Left ventricle myocardium inferior (tissue), 1 donor: ENCODE measurements around the gene GPM6B. TPM values are rescaled to one million over a fixed set of nuclear protein-coding genes. Genes with fewer than 3 reads are reported as not detected.
A peak's percentile ranks its signal among the peaks of the same experiment; 100 is the strongest.

ENCODE experiments used
- DNase-seq: peaks from one replicate; pipeline ENCODE4 v3.0.0-alpha.2; 2020
- H3K27ac ChIP-seq: fragments of 200-600 bp; replicated peaks from 2 replicates; pipeline ENCODE4 v1.8.0; 2021
- H3K27me3 ChIP-seq: fragments of 200-600 bp; 2 replicates; pipeline ENCODE4 v1.8.0; 2021; ENCODE audit warnings: low read depth
- H3K36me3 ChIP-seq: fragments of 200-600 bp; 2 replicates; pipeline ENCODE4 v1.8.0; 2021
- H3K4me1 ChIP-seq: fragments of 200-600 bp; 2 replicates; pipeline ENCODE4 v1.8.0; 2021
- H3K4me3 ChIP-seq: fragments of 200-600 bp; 2 replicates; pipeline ENCODE4 v1.8.0; 2021; ENCODE audit warnings: mild to moderate bottlenecking, moderate library complexity
- H3K9me3 ChIP-seq: fragments of 200-600 bp; replicated peaks from 2 replicates; pipeline ENCODE4 v1.8.0; 2021
- CTCF ChIP-seq: fragments of 200-600 bp; IDR thresholded peaks from 2 replicates; pipeline ENCODE4 v1.8.0; 2021; ENCODE audit warnings: antibody characterized with exemption, mild to moderate bottlenecking, borderline replicate concordance
- intact Hi-C: fragments of 100-400 bp; cut with micrococcal nuclease; formaldehyde crosslinking; loops from one replicate; pipeline ENCODE4 v1.11.0; 2022
- total RNA-seq: library from RNA; stranded (reverse); fragmentation: NEBNext Ultra II Directional; extraction: Animal tissue kit (Norgen Biotek cat#: 25700); gene quantifications from one replicate; pipeline ENCODE4 v1.2.1, GENCODE V29; 2021
- donor health status: DM: no; HTN: yes; CAD: no; lungs with severe emphysema.

GPM6B gene
- total RNA-seq, 1 donor from 2014 or later: 4.5 TPM

DNA sequence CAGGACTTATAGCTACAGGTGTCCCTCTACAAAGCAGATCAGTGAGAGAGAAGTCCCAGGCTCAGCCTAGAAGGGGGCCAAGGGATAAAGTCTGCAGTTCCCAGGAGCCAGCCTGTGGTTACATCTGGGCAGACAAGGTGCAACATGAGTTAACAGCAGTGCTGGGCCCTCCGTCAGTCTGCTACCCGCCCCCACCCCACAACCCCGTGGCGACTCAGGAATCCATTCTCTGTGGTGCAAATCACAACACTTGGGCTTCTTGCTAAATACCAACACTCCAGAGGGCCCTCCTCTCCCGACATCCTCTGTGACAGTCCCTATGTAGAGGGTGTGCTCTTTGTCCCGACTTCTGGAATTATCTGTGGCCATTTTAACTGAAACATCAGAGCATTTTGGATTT lies 13.8 kb downstream of the GPM6B start:
- DNase-seq: no peak
- Histone ChIP-seq H3K4me3 (no peak overlapping the region), H3K9me3 (no peaks in the 10 kb centered on the region), H3K27me3 (no peaks in the 10 kb centered on the region), H3K27ac (no peak overlapping the region), H3K36me3 (no peaks in the 10 kb centered on the region), H3K4me1 (no peaks in the 10 kb centered on the region)
- intact Hi-C loops: no loop called here
- TF ChIP-seq CTCF: no peak

DNA sequence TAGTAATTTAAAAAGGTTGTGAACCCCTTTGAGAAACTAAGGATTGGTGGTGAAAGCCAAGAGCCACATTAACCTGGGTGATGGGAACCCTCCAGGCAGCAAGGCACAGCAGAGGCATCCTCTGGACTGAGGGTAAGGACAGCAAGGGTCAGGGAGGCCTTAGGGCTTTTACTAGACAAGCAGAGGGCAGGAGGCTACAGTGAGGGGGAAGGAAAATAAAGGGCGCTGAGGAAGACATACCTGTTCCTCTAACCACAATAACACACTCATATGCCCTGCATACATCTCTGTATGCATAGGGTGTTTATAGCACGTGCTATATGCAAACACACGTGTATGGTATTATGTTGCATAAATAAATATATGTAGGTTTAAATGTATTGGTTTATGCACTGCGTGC lies 18.7 kb downstream of the GPM6B start:
- TF ChIP-seq CTCF: no peak
- no peak overlapping the region for H3K4me3 ChIP-seq
- H3K27me3 ChIP-seq: no peaks in the 10 kb centered on the region
- no peaks in the 10 kb centered on the region for H3K9me3 ChIP-seq
- no peaks in the 10 kb centered on the region for H3K4me1 ChIP-seq
- no peak overlapping the region for H3K27ac ChIP-seq
- H3K36me3 ChIP-seq: no peaks in the 10 kb centered on the region
- DNase-seq: no peak
- intact Hi-C loops: no loop called here

DNA sequence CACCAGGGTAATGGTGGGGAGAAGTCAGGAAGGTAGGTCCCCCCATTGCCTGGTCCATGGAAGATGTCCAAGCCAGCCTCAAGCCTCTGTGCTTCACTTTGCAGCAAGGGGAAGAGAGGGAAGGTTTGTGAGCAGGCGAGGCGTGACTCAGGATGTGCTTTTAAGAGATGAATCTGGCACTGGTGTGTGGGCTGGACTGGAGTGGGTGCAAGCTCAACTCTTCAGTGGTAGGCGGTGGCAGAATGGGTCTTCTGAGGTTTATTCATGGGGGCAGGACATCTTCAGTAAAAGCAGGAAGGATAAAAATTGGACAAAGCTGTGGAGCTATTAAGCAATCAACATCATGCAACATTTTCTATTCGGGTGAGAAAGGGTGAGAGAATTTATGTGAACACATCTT lies 19.4 kb downstream of the GPM6B start:
- no peaks in the 10 kb centered on the region for H3K4me1 ChIP-seq
- H3K36me3 ChIP-seq: no peaks in the 10 kb centered on the region
- H3K4me3 ChIP-seq: no peak overlapping the region
- DNase-seq: no peak
- H3K9me3 ChIP-seq: no peaks in the 10 kb centered on the region
- no peak overlapping the region for H3K27ac ChIP-seq
- TF ChIP-seq CTCF: no peak
- intact Hi-C loops: no loop called here
- H3K27me3 ChIP-seq: no peaks in the 10 kb centered on the region

DNA sequence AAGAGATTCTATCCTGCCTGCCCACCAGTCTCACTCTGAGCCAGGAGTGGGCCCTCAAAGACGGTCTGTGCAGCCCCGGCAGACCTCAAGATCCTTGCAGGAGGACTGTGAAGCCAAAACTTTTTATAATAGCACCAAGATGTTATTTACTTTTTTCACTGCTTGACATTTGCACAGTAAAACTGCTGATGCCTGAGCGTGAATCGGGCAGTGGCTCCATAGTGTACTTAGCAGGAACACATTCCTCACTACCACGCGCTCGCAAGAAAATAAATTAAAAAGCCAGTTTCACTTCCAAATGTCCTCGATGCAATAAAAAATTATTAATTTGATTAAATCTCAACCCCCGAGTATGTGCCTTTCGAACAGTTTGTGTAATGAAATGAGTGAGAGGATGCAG lies 22.5 kb downstream of the GPM6B start:
- no peak for TF ChIP-seq CTCF
- DNase-seq: no peak
- no peak overlapping the region for H3K4me3 ChIP-seq
- no peaks in the 10 kb centered on the region for H3K9me3 ChIP-seq
- intact Hi-C loops: no loop called here
- H3K27ac ChIP-seq: no peak overlapping the region
- no peaks in the 10 kb centered on the region for H3K27me3 ChIP-seq
- no peaks in the 10 kb centered on the region for H3K36me3 ChIP-seq
- H3K4me1 ChIP-seq: no peaks in the 10 kb centered on the region

- no peak overlapping the region for H3K4me3 ChIP-seq
- H3K36me3 ChIP-seq: no peaks in the 10 kb centered on the region
- no peak overlapping the region for H3K27ac ChIP-seq
- no peaks in the 10 kb centered on the region for H3K9me3 ChIP-seq
- no peaks in the 10 kb centered on the region for H3K27me3 ChIP-seq
- no peak for DNase-seq
- no peaks in the 10 kb centered on the region for H3K4me1 ChIP-seq
- intact Hi-C loops: no loop called here
- no peak for TF ChIP-seq CTCF
Observed at GRCh38 chrX:13793897-13794296, 23.0 kb downstream of the GPM6B start.

- Histone ChIP-seq H3K4me3 (no peak overlapping the region), H3K4me1 (no peaks in the 10 kb centered on the region), H3K27ac (peak overlapping the region; percentile 19), H3K9me3 (no peaks in the 10 kb centered on the region), H3K36me3 (no peaks in the 10 kb centered on the region), H3K27me3 (no peaks in the 10 kb centered on the region)
- intact Hi-C loops: no loop called here
- no peak for TF ChIP-seq CTCF
- DNase-seq: no peak
Observed at GRCh38 chrX:13791559-13791958, 25.3 kb downstream of the GPM6B start.
